ENCODE data around the gene DCAF5.

Gene DCAF5

DNA sequence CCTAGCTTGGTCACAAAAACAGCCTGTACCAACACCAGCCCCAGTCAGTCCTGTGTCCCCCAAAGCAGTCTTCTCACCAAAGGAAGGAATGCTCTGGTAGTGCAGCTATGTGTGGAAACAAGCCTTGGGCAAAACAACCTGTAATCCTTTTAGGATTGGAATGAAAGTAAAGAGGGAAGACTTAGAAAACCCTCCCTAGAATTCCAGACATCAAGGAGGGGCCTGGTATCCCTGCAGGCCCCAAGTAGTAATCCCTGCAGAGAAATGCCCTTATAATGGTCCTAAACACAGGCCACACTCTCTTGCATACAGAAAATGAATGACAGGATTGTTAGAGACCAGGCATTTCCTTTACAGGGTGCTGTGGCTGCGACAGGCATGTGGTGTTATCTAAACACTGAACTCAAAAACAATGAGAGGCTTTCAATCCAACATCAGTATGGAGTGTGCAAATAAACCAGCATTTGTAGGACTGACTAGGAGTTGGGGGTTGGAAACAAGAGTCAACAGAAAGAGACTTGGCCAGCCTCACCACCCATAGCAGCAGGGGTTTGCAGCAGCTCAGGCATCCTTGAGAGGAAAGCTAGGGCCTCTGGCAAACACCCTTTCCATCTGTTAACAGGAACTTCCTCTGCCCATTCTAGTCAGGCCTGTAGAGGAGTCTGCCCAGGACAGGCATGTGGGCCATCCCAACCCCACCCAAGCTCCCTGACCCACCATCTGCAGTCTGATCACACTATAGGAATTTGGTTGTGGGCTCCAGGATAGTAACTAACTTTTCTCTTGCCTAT, 59.1 kb downstream of the DCAF5 start:
- TF ChIP-seq, protein P1, sequence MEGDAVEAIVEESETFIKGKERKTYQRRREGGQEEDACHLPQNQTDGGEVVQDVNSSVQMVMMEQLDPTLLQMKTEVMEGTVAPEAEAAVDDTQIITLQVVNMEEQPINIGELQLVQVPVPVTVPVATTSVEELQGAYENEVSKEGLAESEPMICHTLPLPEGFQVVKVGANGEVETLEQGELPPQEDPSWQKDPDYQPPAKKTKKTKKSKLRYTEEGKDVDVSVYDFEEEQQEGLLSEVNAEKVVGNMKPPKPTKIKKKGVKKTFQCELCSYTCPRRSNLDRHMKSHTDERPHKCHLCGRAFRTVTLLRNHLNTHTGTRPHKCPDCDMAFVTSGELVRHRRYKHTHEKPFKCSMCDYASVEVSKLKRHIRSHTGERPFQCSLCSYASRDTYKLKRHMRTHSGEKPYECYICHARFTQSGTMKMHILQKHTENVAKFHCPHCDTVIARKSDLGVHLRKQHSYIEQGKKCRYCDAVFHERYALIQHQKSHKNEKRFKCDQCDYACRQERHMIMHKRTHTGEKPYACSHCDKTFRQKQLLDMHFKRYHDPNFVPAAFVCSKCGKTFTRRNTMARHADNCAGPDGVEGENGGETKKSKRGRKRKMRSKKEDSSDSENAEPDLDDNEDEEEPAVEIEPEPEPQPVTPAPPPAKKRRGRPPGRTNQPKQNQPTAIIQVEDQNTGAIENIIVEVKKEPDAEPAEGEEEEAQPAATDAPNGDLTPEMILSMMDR (IDR thresholded peaks at IDR 0.05; ENCODE audit: unreplicated experiment in 3 of 3), result no peak
- Mint-ChIP-seq H3K27me3 (ENCODE audit: low read depth) (no peaks in the 10 kb centered on the region), H3K36me3 (ENCODE audit: low read depth) (peaks cover 24% of the 10 kb centered on the region), H3K4me3 (no peak overlapping the region), H3K27ac (peak overlapping the region in 1 of 3 experiments; percentile 48), H3K4me1 (peaks cover 13% of the 10 kb centered on the region), H3K9me3 (no peaks in the 10 kb centered on the region)

DNA sequence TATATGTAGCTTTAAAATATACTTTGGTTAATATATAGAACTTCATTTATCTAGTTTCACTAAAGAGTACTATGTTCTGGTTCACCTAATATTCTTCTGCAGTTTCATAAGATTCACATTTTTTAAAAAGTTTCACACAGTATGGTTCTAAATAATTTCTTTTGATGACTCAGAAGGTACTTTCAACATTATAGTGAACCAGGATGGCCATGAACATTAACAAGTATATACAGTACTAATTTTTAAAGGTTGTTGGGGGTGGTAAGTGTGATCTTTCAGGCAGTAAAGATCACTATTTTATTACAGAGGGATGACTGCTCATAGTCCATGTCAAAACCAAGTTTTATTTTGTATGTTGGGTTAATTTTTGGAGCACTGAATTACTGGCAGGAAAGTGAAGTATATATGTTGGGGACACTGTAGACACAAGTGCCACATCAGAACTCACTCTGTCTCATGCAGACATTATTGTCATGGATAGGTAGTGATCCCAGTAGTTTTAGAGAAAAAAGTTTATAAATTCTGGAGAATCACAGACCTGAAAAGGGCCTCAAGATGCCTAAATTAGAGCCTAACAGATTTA, 60.0 kb downstream of the DCAF5 start:
- H3K9me3 Mint-ChIP-seq, result no peaks in the 10 kb centered on the region
- H3K27ac Mint-ChIP-seq, result no peak overlapping the region
- TF ChIP-seq, protein P1 (IDR thresholded peaks at IDR 0.05; ENCODE audit: unreplicated experiment in 3 of 3), result no peak
- H3K4me3 Mint-ChIP-seq, result no peak overlapping the region
- H3K36me3 Mint-ChIP-seq (ENCODE audit: low read depth), result peaks cover 20% of the 10 kb centered on the region
- H3K27me3 Mint-ChIP-seq (ENCODE audit: low read depth), result no peaks in the 10 kb centered on the region
- H3K4me1 Mint-ChIP-seq, result peaks cover 9% of the 10 kb centered on the region

DNA sequence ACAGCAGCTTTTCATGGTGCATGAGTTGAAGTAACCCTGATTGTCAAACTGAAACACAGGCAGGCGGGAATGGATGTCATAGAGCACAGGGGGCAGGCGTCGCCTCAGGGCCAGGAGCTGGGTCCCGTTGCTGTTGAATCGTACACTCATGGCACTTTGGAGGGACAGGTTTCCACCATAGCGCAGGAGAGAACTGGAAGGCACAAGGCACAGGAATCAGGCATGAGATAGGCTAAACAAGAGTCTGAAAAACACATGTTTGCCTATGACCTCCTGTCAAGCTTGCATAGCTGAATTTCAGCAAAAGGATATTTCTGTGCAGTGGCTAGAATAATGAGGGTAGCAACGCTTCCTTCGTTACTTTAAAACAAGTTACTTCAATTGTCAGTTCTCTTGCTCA, 61.2 kb downstream of the DCAF5 start:
- TF ChIP-seq, protein P1 (IDR thresholded peaks at IDR 0.05; ENCODE audit: unreplicated experiment in 3 of 3), result no peak
- H3K27me3 Mint-ChIP-seq (ENCODE audit: low read depth), result no peaks in the 10 kb centered on the region
- H3K4me3 Mint-ChIP-seq, result no peak overlapping the region
- peaks cover 24% of the 10 kb centered on the region for H3K36me3 Mint-ChIP-seq (ENCODE audit: low read depth)
- H3K4me1 Mint-ChIP-seq, result peaks cover 4% of the 10 kb centered on the region
- no peak overlapping the region for H3K27ac Mint-ChIP-seq
- no peaks in the 10 kb centered on the region for H3K9me3 Mint-ChIP-seq

DNA sequence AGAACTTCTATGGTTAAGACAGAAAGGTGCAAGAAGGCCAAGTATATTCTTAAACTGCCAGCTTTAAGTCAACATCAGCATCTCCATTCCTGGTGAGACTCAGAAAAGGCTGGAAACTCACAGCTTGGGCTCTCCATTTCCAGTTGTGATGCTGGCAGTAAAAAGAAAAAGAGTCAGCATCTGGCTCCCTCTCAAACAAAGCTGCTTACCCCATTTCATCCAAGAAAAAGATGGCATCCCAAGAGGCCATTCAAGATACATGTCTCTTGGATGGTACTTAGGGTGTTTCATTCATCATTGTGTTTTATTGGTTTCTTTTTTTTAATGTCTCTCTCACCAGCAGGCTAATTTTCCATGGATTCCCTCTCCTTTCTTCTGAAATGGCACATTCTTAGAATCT, 61.9 kb downstream of the DCAF5 start:
- Mint-ChIP-seq H3K36me3 (ENCODE audit: low read depth) (peaks cover 30% of the 10 kb centered on the region), H3K4me1 (no peaks in the 10 kb centered on the region), H3K27me3 (ENCODE audit: low read depth) (no peaks in the 10 kb centered on the region), H3K9me3 (no peaks in the 10 kb centered on the region), H3K27ac (no peak overlapping the region), H3K4me3 (no peak overlapping the region)
- TF ChIP-seq, protein P1 (IDR thresholded peaks at IDR 0.05; ENCODE audit: unreplicated experiment in 3 of 3), result no peak

DNA sequence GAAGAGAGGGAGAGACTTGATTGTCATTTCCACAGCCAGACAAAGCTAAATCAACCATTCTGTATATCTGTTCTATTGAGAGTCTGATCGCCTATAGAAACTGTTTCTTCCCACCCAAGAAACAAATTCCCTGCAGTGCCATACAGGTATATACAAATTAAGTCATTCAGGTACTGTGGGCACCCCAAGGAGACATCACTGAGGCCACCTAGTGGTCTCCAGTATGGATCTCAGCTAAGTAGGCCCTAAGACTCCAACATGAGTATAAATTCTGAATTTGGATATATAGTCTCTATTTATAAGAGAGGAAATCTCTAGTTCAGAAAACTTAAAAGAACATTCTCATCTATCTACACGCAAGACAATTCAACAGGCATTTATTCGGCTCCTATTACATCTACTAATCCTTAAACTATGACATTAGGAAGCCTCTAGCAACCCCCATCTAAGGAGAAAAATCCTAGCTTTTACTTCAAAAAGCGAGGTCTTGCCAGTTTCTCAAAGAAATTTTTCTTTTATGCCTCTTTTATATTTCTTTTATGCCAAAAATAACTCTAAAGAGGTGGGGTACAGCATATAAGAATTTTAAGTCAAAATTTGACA, 62.6 kb downstream of the DCAF5 start:
- H3K9me3 Mint-ChIP-seq, result no peaks in the 10 kb centered on the region
- H3K27me3 Mint-ChIP-seq (ENCODE audit: low read depth), result no peaks in the 10 kb centered on the region
- H3K4me1 Mint-ChIP-seq, result no peaks in the 10 kb centered on the region
- no peak overlapping the region for H3K4me3 Mint-ChIP-seq
- H3K36me3 Mint-ChIP-seq (ENCODE audit: low read depth), result peaks cover 37% of the 10 kb centered on the region
- H3K27ac Mint-ChIP-seq, result peak overlapping the region in 1 of 3 experiments; percentile 18
- TF ChIP-seq, protein P1 (IDR thresholded peaks at IDR 0.05; ENCODE audit: unreplicated experiment in 3 of 3), result peak; percentile 54 to 72 (median 62)
